Stomach (tissue), 4 donors: Measurements from ENCODE around the gene PCDHGA8.

ENCODE experiments used
- CTCF ChIP-seq, 7 experiments: fragments of 450-650 bp in 4 of 7; fragments of 200-600 bp in 3 of 7; sonication (generic) in 3 of 7; IDR thresholded peaks; one replicate each; pipeline ENCODE4 v1.5.1; 2016 to 2019; ENCODE audit warnings: antibody characterized with exemption in 7 of 7, control low read depth in 2 of 7, mild to moderate bottlenecking in 1 of 7
- POLR2A ChIP-seq, 4 donors: fragments of 450-650 bp; IDR thresholded peaks; one replicate each; pipeline ENCODE4 v1.6.1; 2016; ENCODE audit warnings: antibody characterized with exemption in 4 of 4, control low read depth in 2 of 4, mild to moderate bottlenecking in 1 of 4, moderate library complexity in 1 of 4
- POLR2AphosphoS5 ChIP-seq, 3 donors: sonication (generic); formaldehyde crosslinking; IDR thresholded peaks; one replicate each; pipeline ENCODE4 v1.6.1; 2016; ENCODE audit warnings: antibody characterized with exemption in 3 of 3

- TF ChIP-seq CTCF (IDR thresholded peaks at IDR 0.05) (peak in 1 of 7 experiments; percentile 23), POLR2A (IDR thresholded peaks at IDR 0.05) (no peak), POLR2AphosphoS5 (IDR thresholded peaks at IDR 0.05) (no peak)
Measured at GRCh38 chr5:141420855-141421488, 28.5 kb downstream of the PCDHGA8 start, which contains the start of gene PCDHGA11.
